Measurements from ENCODE around the gene SEMA3E.

- no peak for TF ChIP-seq ZNF274 (IDR thresholded peaks at IDR 0.05; ENCODE audit: low read depth, low read length)
- no peak for TF ChIP-seq YY1 (IDR thresholded peaks at IDR 0.05; ENCODE audit: insufficient read depth, insufficient read length)
These were observed 15.4 kb downstream of the SEMA3E start for GRCh38 chr7:83633516-83633915.
